DMS79 treated with DMSO at 0.1 percent for 48 hours (cell line): ENCODE results near the gene ITGA1.

Source experiments
- DNase-seq: peaks from one replicate; lab custom pipeline; 2025; lab: John Stamatoyannopoulos, UW

The ITGA1 gene

GRCh38 chr5:52998552-52999313, 211.0 kb downstream of the ITGA1 start:
- no peak for DNase-seq

GRCh38 chr5:52999344-52999949, 211.7 kb downstream of the ITGA1 start:
- DNase-seq, result no peak

- no peak for DNase-seq
These were observed 213.8 kb downstream of the ITGA1 start for GRCh38 chr5:53001541-53001940.

GRCh38 chr5:53002491-53002890, 214.8 kb downstream of the ITGA1 start:
- no peak for DNase-seq

GRCh38 chr5:53003144-53003543, 215.4 kb downstream of the ITGA1 start:
- DNase-seq, result no peak

- DNase-seq, result no peak
These were observed 219.5 kb downstream of the ITGA1 start for GRCh38 chr5:53006911-53007890.

- no peak for DNase-seq
These were observed 221.0 kb downstream of the ITGA1 start for GRCh38 chr5:53008751-53009150.
